M059J (cell line): ENCODE data around the gene RPS16. TPM values are rescaled to one million over a fixed set of nuclear protein-coding genes. Genes with fewer than 3 reads are reported as not detected.

Source experiments
- DNase-seq: peaks from one replicate; pipeline ENCODE4 v3.0.0-alpha.2; 2012; ENCODE audit warnings: low read depth
- total RNA-seq: library from RNA; depleted of rRNA; stranded (reverse); fragments of >200 nt; shearing (Covaris generic); gene quantifications from 2 replicates; pipeline ENCODE4 v1.2.3, GENCODE V29; 2014; rRNA removed

The RPS16 gene
- total RNA-seq, 1 experiment from 2014 or later = 28.7 TPM

- no peak for DNase-seq
Measured at GRCh38 chr19:39388657-39389056, 47.1 kb downstream of the RPS16 start.

DNA sequence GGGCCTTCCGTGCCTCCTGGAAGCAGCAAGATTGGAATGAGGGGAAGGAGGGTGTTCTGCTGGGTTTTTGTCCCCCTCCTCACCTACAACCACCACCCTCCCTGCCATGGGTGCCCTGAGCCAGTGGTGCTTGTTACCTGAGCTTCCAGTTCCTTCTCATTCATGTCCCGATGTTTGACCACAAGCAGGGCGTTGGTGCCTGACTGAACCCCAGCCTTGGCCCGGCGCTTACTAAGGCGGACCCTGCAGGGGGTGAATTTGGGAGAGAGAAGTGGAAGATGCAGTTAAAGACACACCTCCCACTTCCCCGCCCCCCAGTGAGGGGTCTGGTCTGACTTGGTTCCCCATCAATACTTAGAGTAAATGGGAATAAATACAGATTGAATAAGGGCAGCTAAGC, 49.2 kb downstream of the RPS16 start:
- no peak for DNase-seq

DNA sequence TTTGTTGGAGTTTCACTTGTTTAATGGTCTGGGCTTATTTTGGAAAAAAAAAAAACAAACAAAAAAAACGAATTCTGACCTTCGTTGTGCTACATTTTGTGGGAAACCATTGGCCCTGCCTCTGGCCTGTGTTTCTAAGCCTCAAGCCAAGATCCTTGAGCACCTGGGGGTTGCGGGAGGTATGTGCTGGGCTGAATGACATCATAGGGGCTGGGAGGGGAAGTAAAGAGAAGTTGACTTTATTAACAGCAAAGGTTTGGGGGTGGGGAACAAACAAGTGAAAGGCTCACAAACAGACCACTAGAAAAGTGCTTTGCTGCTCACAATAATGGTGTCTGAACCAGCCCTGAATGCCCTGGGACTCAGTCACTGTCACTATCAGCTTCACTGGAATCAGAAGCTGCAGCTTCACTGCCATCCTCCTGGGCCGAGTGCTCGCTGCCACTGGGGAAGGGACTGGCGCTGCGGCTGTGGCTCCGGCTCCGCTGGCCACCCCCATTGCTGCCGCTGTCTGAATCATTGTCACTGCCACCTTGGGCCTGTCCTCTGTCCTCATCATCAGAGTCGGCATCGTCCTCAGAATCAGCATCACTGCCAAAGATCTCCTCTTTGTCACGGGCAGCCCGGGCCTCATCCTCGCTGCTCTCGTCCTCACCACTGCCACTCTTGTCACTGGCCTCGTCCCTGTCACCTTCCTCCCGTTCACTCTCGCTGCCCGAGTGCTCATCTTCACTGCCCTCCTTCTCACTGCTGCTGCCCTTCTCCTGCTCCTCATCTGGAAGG, 49.9 kb downstream of the RPS16 start:
- DNase-seq = no peak

GRCh38 chr19:39384839-39385568, 50.7 kb downstream of the RPS16 start:
- DNase-seq = no peak

Other genes with a start within 250 kb of the RPS16 start
- gene NCCRP1, start 239.0 kb downstream of the RPS16 start, total RNA-seq = not detected in 2 replicates
- gene SYCN, start 231.7 kb downstream of the RPS16 start, total RNA-seq = not detected in 2 replicates
- not detected in 2 replicates for gene IFNL3, start 190.9 kb downstream of the RPS16 start, total RNA-seq
- not detected in 2 replicates for gene IFNL4, start 187.1 kb downstream of the RPS16 start, total RNA-seq
- gene IFNL2, start 167.6 kb downstream of the RPS16 start, total RNA-seq = not detected in 2 replicates
- 1.3 TPM in 1 of 2 replicates, not detected in the other for gene IFNL1, start 139.5 kb downstream of the RPS16 start, total RNA-seq
- 0.12 TPM in 1 of 2 replicates, not detected in the other for gene LRFN1, start 115.1 kb downstream of the RPS16 start, total RNA-seq
- gene GMFG, start 99.9 kb downstream of the RPS16 start, total RNA-seq = 0.54 and 3.2 TPM in 2 replicates
- 45.0 and 96.3 TPM in 2 replicates for gene SAMD4B, start 93.5 kb downstream of the RPS16 start, total RNA-seq
- 69.0 and 79.3 TPM in 2 replicates for gene PAF1, start 44.8 kb downstream of the RPS16 start, total RNA-seq
- 46.7 and 47.3 TPM in 2 replicates for gene MED29, start 44.6 kb downstream of the RPS16 start, total RNA-seq
- gene ZFP36, start 29.1 kb downstream of the RPS16 start, total RNA-seq = 6.0 and 10.8 TPM in 2 replicates
- 8.6 and 11.7 TPM in 2 replicates for gene PLEKHG2, start 23.3 kb downstream of the RPS16 start, total RNA-seq
- gene SUPT5H, start 9.6 kb upstream of the RPS16 start, total RNA-seq = 68.4 and 97.7 TPM in 2 replicates
- 88.1 and 93.0 TPM in 2 replicates for gene TIMM50, start 44.9 kb upstream of the RPS16 start, total RNA-seq
- gene DLL3, start 63.0 kb upstream of the RPS16 start, total RNA-seq = 0.86 and 2.3 TPM in 2 replicates
- gene SELENOV, start 79.2 kb upstream of the RPS16 start, total RNA-seq = not detected in 2 replicates
- gene EID2B, start 96.9 kb upstream of the RPS16 start, total RNA-seq = 7.4 and 8.9 TPM in 2 replicates
- 16.4 and 20.0 TPM in 2 replicates for gene EID2, start 104.2 kb upstream of the RPS16 start, total RNA-seq
- not detected in 2 replicates for gene LGALS13, start 166.6 kb upstream of the RPS16 start, total RNA-seq
- gene LGALS16, start 220.0 kb upstream of the RPS16 start, total RNA-seq = not detected in 2 replicates